GM10266 (cell line): ENCODE results near the gene CFAP58.

Source experiments
- DNase-seq: peaks from one replicate; pipeline ENCODE4 v3.0.0; 2012; ENCODE audit errors: extremely low spot score
- CTCF ChIP-seq: IDR thresholded peaks from 2 replicates; pipeline ENCODE4 v1.5.1; 2012; ENCODE audit warnings: mild to moderate bottlenecking, low read depth; ENCODE audit not compliant: control insufficient read depth, insufficient read depth; ENCODE audit errors: missing control alignments

The CFAP58 gene

GRCh38 chr10:104337521-104337984 is 16.1 kb upstream of the CFAP58 start:
- no peak for TF ChIP-seq CTCF
- peak; percentile 50 for DNase-seq

- peak; percentile 66 for DNase-seq
- TF ChIP-seq CTCF, result peak; percentile 14
These were observed 15.5 kb upstream of the CFAP58 start, which contains the start of gene ITPRIP for GRCh38 chr10:104337985-104338735. TSS of gene ITPRIP (minus strand) at chr10:104338465. CDS start at chr10:104316051, 22,414 bp downstream.

GRCh38 chr10:104339469-104340110 is 14.0 kb upstream of the CFAP58 start:
- no peak for TF ChIP-seq CTCF
- no peak for DNase-seq

GRCh38 chr10:104340111-104340526 is 13.5 kb upstream of the CFAP58 start:
- DNase-seq, result no peak
- no peak for TF ChIP-seq CTCF

- no peak for TF ChIP-seq CTCF
- no peak for DNase-seq
These were observed 13.0 kb upstream of the CFAP58 start for GRCh38 chr10:104340641-104341040.

GRCh38 chr10:104342941-104343411 is 10.7 kb upstream of the CFAP58 start:
- no peak for DNase-seq
- TF ChIP-seq CTCF, result no peak

GRCh38 chr10:104344219-104344618 is 9.4 kb upstream of the CFAP58 start:
- TF ChIP-seq CTCF, result no peak
- no peak for DNase-seq
